B cell (primary cell): ENCODE data around the gene RNH1. TPM values are rescaled to one million over a fixed set of nuclear protein-coding genes. Genes with fewer than 3 reads are reported as not detected.
A peak's percentile ranks its signal among the peaks of the same experiment; 100 is the strongest.

Source experiments
- ATAC-seq: fragments of 200-7000 bp; cut with Tn5 transposase; one replicate; pipeline ENCODE4 v1.10.0; 2021; ENCODE audit warnings: low read depth, mild to moderate bottlenecking, moderate number of reproducible peaks, moderate library complexity
- CTCF ChIA-PET: fragments of 350-600 bp; sonication (Branson Sonifier 250); formaldehyde crosslinking; loops from one replicate; lab custom pipeline; 2021; ENCODE audit warnings: antibody characterized with exemption, inconsistent platforms; lab: Charles Lee
- POLR2A ChIA-PET: fragments of 350-600 bp; sonication (Branson Sonifier 250); formaldehyde crosslinking; loops from one replicate; lab custom pipeline; 2021; ENCODE audit warnings: antibody characterized with exemption; lab: Charles Lee
- DNase-seq: peaks from one replicate; pipeline ENCODE4 v3.0.0; 2013
- H2AFZ ChIP-seq: 2 replicates; pipeline ENCODE4 v1.6.1; 2012; ENCODE audit warnings: mild to moderate bottlenecking, low read depth, low read length; ENCODE audit not compliant: insufficient read depth, poor library complexity, severe bottlenecking
- H3K27ac ChIP-seq, 2 donors: 1 replicate in 1 of 2; 2 replicates in 1 of 2; pipeline ENCODE4 v1.5.1; 2012 to 2013; ENCODE audit warnings: low read length in 2 of 2, mild to moderate bottlenecking in 2 of 2, moderate library complexity in 1 of 2
- H3K27me3 ChIP-seq, 4 experiments: fragments of 200-600 bp in 1 of 4; sonication (generic) in 1 of 4; replicated peaks in 1 of 4; 1 replicate in 2 of 4; 2 replicates in 2 of 4; pipeline versions ENCODE4 v1.6.1 to v1.7.0; 2013 to 2016; ENCODE audit warnings: low read length in 3 of 4, mild to moderate bottlenecking in 2 of 4, mixed read lengths in 1 of 4, moderate library complexity in 1 of 4; ENCODE audit not compliant: insufficient read depth in 4 of 4, control insufficient read depth in 3 of 4; ENCODE audit errors: control extremely low read depth in 1 of 4
- H3K36me3 ChIP-seq, 2 experiments: replicated peaks in 1 of 2; 1 replicate in 1 of 2; 2 replicates in 1 of 2; pipeline versions ENCODE4 v1.6.1 to v1.7.1; 2013; ENCODE audit warnings: low read length in 1 of 2; ENCODE audit not compliant: insufficient read depth in 2 of 2, control insufficient read depth in 1 of 2; ENCODE audit errors: control extremely low read depth in 1 of 2, extremely low read depth in 1 of 2
- H3K4me1 ChIP-seq, 2 donors: fragments of 200-600 bp in 1 of 2; sonication (generic) in 1 of 2; 1 replicate in 1 of 2; 2 replicates in 1 of 2; pipeline versions ENCODE4 v1.5.1 to v1.6.1; 2013 to 2017; ENCODE audit warnings: low read length in 2 of 2; ENCODE audit not compliant: control insufficient read depth in 2 of 2, insufficient read depth in 2 of 2
- H3K4me2 ChIP-seq: replicated peaks from 2 replicates; pipeline ENCODE3; 2012; ENCODE audit warnings: mild to moderate bottlenecking, low read depth, low read length; ENCODE audit not compliant: poor library complexity, severe bottlenecking
- H3K4me3 ChIP-seq, 5 experiments: fragments of 200-600 bp in 1 of 5; sonication (generic) in 1 of 5; 1 replicate in 3 of 5; 2 replicates in 2 of 5; pipeline versions ENCODE4 v1.5.1 to v1.7.0; 2011 to 2016; ENCODE audit warnings: low read length in 4 of 5, mild to moderate bottlenecking in 4 of 5, low read depth in 2 of 5, control low read depth in 1 of 5, moderate library complexity in 1 of 5; ENCODE audit not compliant: insufficient read depth in 1 of 5; ENCODE audit errors: control extremely low read depth in 1 of 5, extremely low read depth in 1 of 5
- H3K79me2 ChIP-seq: fragments of 200-600 bp; sonication (generic); one replicate; pipeline ENCODE4 v1.6.0; 2016; ENCODE audit warnings: low read length; ENCODE audit not compliant: control insufficient read depth, insufficient read depth
- H3K9ac ChIP-seq: fragments of 200-600 bp; sonication (generic); 2 replicates; pipeline ENCODE4 v1.6.1; 2017; ENCODE audit warnings: mild to moderate bottlenecking, low read length, moderate library complexity
- H3K9me3 ChIP-seq, 3 donors: one replicate each; pipeline versions ENCODE4 v1.6.1 to v1.7.1; 2013; ENCODE audit warnings: low read length in 2 of 3; ENCODE audit not compliant: control insufficient read depth in 2 of 3, insufficient read depth in 1 of 3; ENCODE audit errors: control extremely low read depth in 1 of 3
- H4K20me1 ChIP-seq: 2 replicates; pipeline ENCODE4 v1.6.0; 2012; ENCODE audit warnings: mild to moderate bottlenecking, low read length; ENCODE audit not compliant: insufficient read depth, control insufficient read depth, poor library complexity, severe bottlenecking
- H3K27ac Mint-ChIP-seq: one replicate; pipeline ENCODE4 v1.8.0; 2021; ENCODE audit warnings: mixed read lengths
- H3K27me3 Mint-ChIP-seq: one replicate; pipeline ENCODE4 v1.8.0; 2021; ENCODE audit warnings: mixed read lengths
- H3K4me1 Mint-ChIP-seq: one replicate; pipeline ENCODE4 v1.8.0; 2021; ENCODE audit warnings: mixed read lengths
- H3K4me3 Mint-ChIP-seq: one replicate; pipeline ENCODE4 v1.8.0; 2021; ENCODE audit warnings: mixed read lengths
- H3K9me3 Mint-ChIP-seq: one replicate; pipeline ENCODE4 v1.8.0; 2022; ENCODE audit warnings: mixed read lengths; ENCODE audit not compliant: insufficient read depth
- EZH2 ChIP-seq: IDR thresholded peaks from 2 replicates; pipeline ENCODE4 v1.6.1; 2012; ENCODE audit warnings: borderline replicate concordance, low read depth, mild to moderate bottlenecking, moderate library complexity, low read length; ENCODE audit not compliant: insufficient read depth, poor library complexity, severe bottlenecking
- WGBS: methylation state at CpG from one replicate; pipeline ENCODE4 v1.1.5; 2013; ENCODE audit warnings: missing lambda C conversion rate; ENCODE audit not compliant: insufficient coverage; 5-methylcytosine and 5-hydroxymethylcytosine counted together
- intact Hi-C: fragments of 100-400 bp; cut with micrococcal nuclease; formaldehyde crosslinking; loops from one replicate; pipeline ENCODE4 v1.10.0; 2022
- polyA plus RNA-seq: library from polyadenylated mRNA; depleted of rRNA; stranded (reverse); fragments of >200 nt; gene quantifications from 2 replicates; pipeline ENCODE4 v1.2.3, GENCODE V29; 2012
- total RNA-seq, 2 donors: library from RNA; stranded (reverse); fragments of 120-200 nt in 1 of 2; gene quantifications; 1 replicate in 1 of 2; 2 replicates in 1 of 2; pipeline versions ENCODE4 v1.2.3 to v1.2.4, GENCODE V29; 2013 to 2022
- TF ChIP-seq, protein P1 (sequence below): fragments of 200-600 bp; IDR thresholded peaks from one replicate; pipeline ENCODE4 v1.8.0; 2022; ENCODE audit warnings: antibody characterized with exemption, mild to moderate bottlenecking

RNH1 gene
- total and polyA plus RNA-seq, 2 donors (not counting 1 experiment from before 2014, with no cell fraction given): 81.0 to 159 TPM

DNA sequence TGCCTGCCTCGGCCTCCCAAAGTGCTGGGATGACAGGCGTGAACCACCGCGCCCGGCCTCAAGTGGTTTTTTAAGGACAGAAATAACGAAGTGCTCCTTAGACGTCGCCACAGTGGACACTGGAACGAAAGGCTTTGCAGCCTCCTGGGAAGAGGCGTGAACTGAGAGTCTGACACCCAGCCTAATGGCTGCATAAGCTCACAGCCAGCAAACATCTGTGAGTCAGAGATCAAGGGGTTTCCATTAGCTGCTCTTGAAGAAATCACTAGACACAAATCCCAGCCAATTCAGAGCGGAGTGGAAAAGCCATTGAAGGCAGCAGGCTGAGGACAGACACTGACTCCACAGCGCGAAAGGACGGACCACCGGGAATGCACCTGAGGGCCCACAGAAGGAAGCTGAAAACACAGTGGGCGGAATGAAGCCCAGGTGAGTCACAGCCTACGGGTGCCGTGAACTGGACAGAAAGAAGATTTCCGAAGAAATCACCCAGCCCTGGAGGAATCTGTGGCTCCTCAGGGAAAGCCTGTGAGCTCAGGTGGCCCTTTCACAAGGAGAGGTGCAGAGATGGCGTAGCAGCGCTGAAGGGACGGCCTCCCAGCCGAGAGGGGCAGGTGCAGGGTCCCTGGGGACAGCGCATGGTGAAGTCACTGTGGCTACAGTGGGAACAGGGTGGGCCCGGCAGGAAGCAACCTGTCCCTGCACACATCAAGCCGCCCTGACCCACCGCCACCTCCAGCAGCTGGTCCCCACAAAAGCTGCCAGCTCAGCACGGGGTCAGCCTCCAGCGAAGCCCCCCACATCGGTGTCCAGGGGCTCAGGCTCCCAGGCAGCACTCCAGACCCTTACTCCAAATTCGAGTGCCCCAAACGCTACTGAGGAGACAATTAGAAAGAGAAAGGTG, 41.9 kb upstream of the RNH1 start:
- H3K27me3 Mint-ChIP-seq: no peaks in the 10 kb centered on the region
- Histone ChIP-seq H3K27ac (no peak overlapping the region), H3K4me1 (peaks cover 0 to 9% of the 10 kb centered on the region in 2 donors), H3K4me3 (no peak overlapping the region), H3K9me3 (no peaks in the 10 kb centered on the region), H3K9ac (no peak overlapping the region), H3K4me2 (no peak overlapping the region), H4K20me1 (peaks cover 4% of the 10 kb centered on the region), H2AFZ (no peak overlapping the region), H3K27me3 (peaks cover 0 to 4% (median 2%) of the 10 kb centered on the region in 4 experiments), H3K79me2 (no peaks in the 10 kb centered on the region), H3K36me3 (peaks cover 0 to 7% of the 10 kb centered on the region in 2 experiments)
- peaks cover 5% of the 10 kb centered on the region for H3K4me1 Mint-ChIP-seq
- no peak for DNase-seq
- TF ChIP-seq, protein P1, sequence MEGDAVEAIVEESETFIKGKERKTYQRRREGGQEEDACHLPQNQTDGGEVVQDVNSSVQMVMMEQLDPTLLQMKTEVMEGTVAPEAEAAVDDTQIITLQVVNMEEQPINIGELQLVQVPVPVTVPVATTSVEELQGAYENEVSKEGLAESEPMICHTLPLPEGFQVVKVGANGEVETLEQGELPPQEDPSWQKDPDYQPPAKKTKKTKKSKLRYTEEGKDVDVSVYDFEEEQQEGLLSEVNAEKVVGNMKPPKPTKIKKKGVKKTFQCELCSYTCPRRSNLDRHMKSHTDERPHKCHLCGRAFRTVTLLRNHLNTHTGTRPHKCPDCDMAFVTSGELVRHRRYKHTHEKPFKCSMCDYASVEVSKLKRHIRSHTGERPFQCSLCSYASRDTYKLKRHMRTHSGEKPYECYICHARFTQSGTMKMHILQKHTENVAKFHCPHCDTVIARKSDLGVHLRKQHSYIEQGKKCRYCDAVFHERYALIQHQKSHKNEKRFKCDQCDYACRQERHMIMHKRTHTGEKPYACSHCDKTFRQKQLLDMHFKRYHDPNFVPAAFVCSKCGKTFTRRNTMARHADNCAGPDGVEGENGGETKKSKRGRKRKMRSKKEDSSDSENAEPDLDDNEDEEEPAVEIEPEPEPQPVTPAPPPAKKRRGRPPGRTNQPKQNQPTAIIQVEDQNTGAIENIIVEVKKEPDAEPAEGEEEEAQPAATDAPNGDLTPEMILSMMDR: no peak
- no peak for TF ChIP-seq EZH2
- 80% methylated on average over 32 of the region's 32 CpGs for WGBS
- H3K27ac Mint-ChIP-seq: no peak overlapping the region
- intact Hi-C loops: no loop called here
- no peak overlapping the region for H3K4me3 Mint-ChIP-seq
- ATAC-seq: peak; percentile 62
- POLR2A ChIA-PET: no interaction called here
- H3K9me3 Mint-ChIP-seq: no peaks in the 10 kb centered on the region
- CTCF ChIA-PET: no interaction called here

DNA sequence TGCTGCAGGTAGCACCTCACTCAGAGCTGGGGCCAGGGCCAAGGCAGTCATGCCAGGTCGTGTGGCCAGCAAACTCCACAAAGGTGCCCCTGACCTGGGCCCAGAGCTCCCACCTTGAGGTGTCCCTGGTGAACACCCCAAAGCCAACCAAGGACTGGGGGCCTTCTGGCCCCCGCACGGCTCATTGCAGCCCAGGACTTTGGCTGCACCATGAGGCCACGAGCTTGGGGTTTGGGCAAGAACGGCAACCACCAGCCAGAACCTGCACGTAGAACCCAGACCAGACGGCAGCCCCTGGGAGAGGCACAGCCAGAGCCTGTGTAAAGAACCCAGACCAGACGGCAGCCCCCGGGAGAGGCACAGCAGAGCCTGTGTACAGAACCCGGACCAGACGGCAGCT, 38.1 kb upstream of the RNH1 start:
- H3K27ac Mint-ChIP-seq: no peak overlapping the region

More for the DNA sequence above, 38.1 kb upstream of the RNH1 start:
- H3K9me3 ChIP-seq: no peaks in the 10 kb centered on the region
- 94% methylated on average over 11 of the region's 11 CpGs for WGBS
- ChIA-PET POLR2A (no interaction called here), CTCF (interaction anchor here (0.6 to 1.2 kb wide), 4 partner anchors 10 to 178 kb away, joined by 3 to 5 read pairs (median 3); partner anchors contain the start of gene HRAS)
- TF ChIP-seq, protein P1: no peak
- no peak for TF ChIP-seq EZH2
- no peak overlapping the region for H3K9ac ChIP-seq
- DNase-seq (peak; percentile 14), ATAC-seq (no peak)
- no peak overlapping the region for H3K4me3 ChIP-seq
- no peaks in the 10 kb centered on the region for H4K20me1 ChIP-seq
- Mint-ChIP-seq H3K4me1 (peaks cover 2% of the 10 kb centered on the region), H3K27me3 (no peaks in the 10 kb centered on the region), H3K9me3 (no peaks in the 10 kb centered on the region), H3K4me3 (no peak overlapping the region)
- H3K27ac ChIP-seq: no peak overlapping the region
- peaks cover 10% of the 10 kb centered on the region for H3K79me2 ChIP-seq
- H3K36me3 ChIP-seq: peaks cover 0 to 6% of the 10 kb centered on the region in 2 experiments
- H3K4me2 ChIP-seq: no peak overlapping the region
- peaks cover 0 to 4% of the 10 kb centered on the region in 2 donors for H3K4me1 ChIP-seq
- no peak overlapping the region for H2AFZ ChIP-seq
- intact Hi-C loops: no loop called here
- no peaks in the 10 kb centered on the region for H3K27me3 ChIP-seq
